Effector memory CD8-positive, alpha-beta T cell (primary cell): ENCODE measurements around the gene P4HA3.

Source experiments
- ATAC-seq: fragments of 150-1000 bp; cut with Tn5 transposase; replicated peaks from 2 replicates; pipeline ENCODE4 v1.10.0; 2021; ENCODE audit warnings: mild to moderate bottlenecking, moderate library complexity
- DNase-seq, 3 experiments: peaks; one replicate each; pipeline ENCODE4 v3.0.0; 2021
- H3K27ac Mint-ChIP-seq, 2 donors: one replicate each; pipeline ENCODE4 v1.8.0; 2022; ENCODE audit warnings: mild to moderate bottlenecking in 2 of 2, mixed read lengths in 2 of 2, moderate library complexity in 2 of 2
- H3K27me3 Mint-ChIP-seq, 2 donors: one replicate each; pipeline ENCODE4 v1.8.0; 2022; ENCODE audit warnings: mixed read lengths in 2 of 2
- H3K36me3 Mint-ChIP-seq: one replicate; pipeline ENCODE4 v1.8.0; 2022; ENCODE audit warnings: mild to moderate bottlenecking, moderate library complexity, mixed read lengths; ENCODE audit not compliant: insufficient read depth
- H3K4me1 Mint-ChIP-seq, 2 donors: one replicate each; pipeline ENCODE4 v1.8.0; 2022; ENCODE audit warnings: low read depth in 2 of 2, mixed read lengths in 2 of 2
- H3K4me3 Mint-ChIP-seq, 2 donors: one replicate each; pipeline ENCODE4 v1.8.0; 2022; ENCODE audit warnings: mild to moderate bottlenecking in 2 of 2, mixed read lengths in 2 of 2, moderate library complexity in 2 of 2
- H3K9me3 Mint-ChIP-seq, 2 donors: one replicate each; pipeline ENCODE4 v1.8.0; 2022; ENCODE audit warnings: mixed read lengths in 2 of 2

The P4HA3 gene

GRCh38 chr11:74299015-74299414, 12.4 kb downstream of the P4HA3 start:
- Mint-ChIP-seq H3K9me3 (no peaks in the 10 kb centered on the region), H3K4me1 (peaks cover 0 to 2% of the 10 kb centered on the region in 2 donors), H3K27ac (no peak overlapping the region), H3K4me3 (no peak overlapping the region), H3K27me3 (peaks cover 41 to 59% of the 10 kb centered on the region in 2 donors), H3K36me3 (no peaks in the 10 kb centered on the region)
- no peak for ATAC-seq
- DNase-seq, result no peak

- peaks cover 47 to 69% of the 10 kb centered on the region in 2 donors for H3K27me3 Mint-ChIP-seq
- H3K4me3 Mint-ChIP-seq, result no peak overlapping the region
- ATAC-seq, result no peak
- no peak overlapping the region for H3K27ac Mint-ChIP-seq
- peaks cover 0 to 2% of the 10 kb centered on the region in 2 donors for H3K4me1 Mint-ChIP-seq
- no peaks in the 10 kb centered on the region for H3K36me3 Mint-ChIP-seq
- no peaks in the 10 kb centered on the region for H3K9me3 Mint-ChIP-seq
- no peak for DNase-seq
Measured at GRCh38 chr11:74297484-74297883, 14.0 kb downstream of the P4HA3 start.

- peaks cover 43 to 61% of the 10 kb centered on the region in 2 donors for H3K27me3 Mint-ChIP-seq
- no peak overlapping the region for H3K27ac Mint-ChIP-seq
- ATAC-seq (no peak), DNase-seq (no peak)
- no peaks in the 10 kb centered on the region for H3K9me3 Mint-ChIP-seq
- H3K4me1 Mint-ChIP-seq, result no peaks in the 10 kb centered on the region
- no peak overlapping the region for H3K4me3 Mint-ChIP-seq
- H3K36me3 Mint-ChIP-seq, result no peaks in the 10 kb centered on the region
Measured at GRCh38 chr11:74288911-74289310, 22.5 kb downstream of the P4HA3 start.

DNA sequence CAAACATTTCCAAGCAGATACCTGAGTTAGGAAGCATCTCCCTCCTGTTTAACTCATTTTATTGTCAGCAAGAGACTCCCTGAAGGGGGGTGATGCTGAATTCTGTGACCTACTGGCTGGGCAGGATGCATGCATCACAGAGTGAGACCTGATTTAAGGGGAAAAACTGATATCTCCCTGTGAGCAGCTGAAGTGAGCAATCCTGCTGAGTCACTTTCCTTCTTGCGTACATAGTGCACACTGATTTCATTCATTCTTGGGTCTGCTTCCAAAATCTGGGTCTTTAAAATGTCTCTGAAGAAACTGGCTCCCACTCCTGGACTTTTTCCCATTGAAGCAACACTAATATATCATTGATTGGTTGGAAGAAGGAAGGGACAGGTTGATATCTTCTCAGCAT, 23.3 kb downstream of the P4HA3 start:
- no peak overlapping the region for H3K27ac Mint-ChIP-seq
- no peaks in the 10 kb centered on the region for H3K4me1 Mint-ChIP-seq
- ATAC-seq (no peak), DNase-seq (no peak)
- no peaks in the 10 kb centered on the region for H3K36me3 Mint-ChIP-seq
- peaks cover 38 to 54% of the 10 kb centered on the region in 2 donors for H3K27me3 Mint-ChIP-seq
- no peaks in the 10 kb centered on the region for H3K9me3 Mint-ChIP-seq
- H3K4me3 Mint-ChIP-seq, result no peak overlapping the region

DNA sequence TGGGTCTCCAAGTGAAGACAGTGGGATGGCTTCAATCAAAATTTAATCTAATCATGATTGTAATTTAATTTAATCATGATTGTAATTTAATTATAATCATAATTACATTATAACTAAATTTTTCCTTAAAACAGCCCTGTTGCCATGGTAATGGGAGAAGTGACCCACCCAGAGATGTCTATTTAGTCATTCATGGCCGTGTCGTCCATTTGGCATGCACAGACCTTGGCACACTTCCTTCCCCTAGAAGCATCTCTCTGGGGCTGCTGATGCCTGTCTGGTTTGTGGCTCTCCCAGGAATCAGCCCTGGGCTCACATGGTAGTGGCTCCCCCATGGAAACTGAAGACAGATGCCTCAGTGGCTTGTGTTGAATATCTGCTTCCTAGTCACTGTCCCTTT, 27.0 kb downstream of the P4HA3 start:
- H3K27me3 Mint-ChIP-seq, result peaks cover 19 to 32% of the 10 kb centered on the region in 2 donors
- DNase-seq (no peak), ATAC-seq (no peak)
- H3K4me1 Mint-ChIP-seq, result no peaks in the 10 kb centered on the region
- no peak overlapping the region for H3K27ac Mint-ChIP-seq
- H3K4me3 Mint-ChIP-seq, result no peak overlapping the region
- H3K9me3 Mint-ChIP-seq, result no peaks in the 10 kb centered on the region
- no peaks in the 10 kb centered on the region for H3K36me3 Mint-ChIP-seq

- H3K4me3 Mint-ChIP-seq, result no peak overlapping the region
- ATAC-seq (no peak), DNase-seq (no peak)
- no peak overlapping the region for H3K27ac Mint-ChIP-seq
- no peaks in the 10 kb centered on the region for H3K36me3 Mint-ChIP-seq
- peaks cover 19 to 32% of the 10 kb centered on the region in 2 donors for H3K27me3 Mint-ChIP-seq
- no peaks in the 10 kb centered on the region for H3K4me1 Mint-ChIP-seq
- H3K9me3 Mint-ChIP-seq, result no peaks in the 10 kb centered on the region
Measured at GRCh38 chr11:74283580-74284180, 27.8 kb downstream of the P4HA3 start.

DNA sequence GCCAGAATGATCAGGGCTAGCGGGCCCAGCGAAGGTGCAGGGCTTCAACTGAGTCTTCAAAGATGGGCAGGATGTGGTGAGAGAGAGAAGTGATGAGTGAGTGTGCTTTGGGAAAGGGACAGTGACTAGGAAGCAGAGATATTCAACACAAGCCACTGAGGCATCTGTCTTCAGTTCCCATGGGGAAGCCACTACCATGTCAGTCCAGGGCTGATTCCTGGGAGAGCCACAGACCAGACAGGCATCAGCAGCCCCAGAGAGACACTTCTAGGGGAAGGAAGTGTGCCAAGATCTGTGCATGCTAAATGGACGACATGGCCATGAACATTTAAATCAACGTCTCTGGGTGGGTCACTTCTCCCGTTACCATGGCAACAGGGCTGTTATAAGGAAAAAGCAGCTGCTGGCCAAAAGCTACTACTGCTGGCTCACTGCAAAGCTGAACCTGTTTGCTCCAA, 28.5 kb downstream of the P4HA3 start:
- peaks cover 23 to 27% of the 10 kb centered on the region in 2 donors for H3K27me3 Mint-ChIP-seq
- H3K9me3 Mint-ChIP-seq, result no peaks in the 10 kb centered on the region
- no peak for ATAC-seq
- no peaks in the 10 kb centered on the region for H3K36me3 Mint-ChIP-seq
- no peak for DNase-seq
- no peak overlapping the region for H3K27ac Mint-ChIP-seq
- no peak overlapping the region for H3K4me3 Mint-ChIP-seq
- no peaks in the 10 kb centered on the region for H3K4me1 Mint-ChIP-seq

- no peaks in the 10 kb centered on the region for H3K9me3 Mint-ChIP-seq
- H3K27ac Mint-ChIP-seq, result no peak overlapping the region
- H3K27me3 Mint-ChIP-seq, result peaks cover 23 to 30% of the 10 kb centered on the region in 2 donors
- H3K4me3 Mint-ChIP-seq, result no peak overlapping the region
- H3K4me1 Mint-ChIP-seq, result no peaks in the 10 kb centered on the region
- ATAC-seq (no peak), DNase-seq (no peak)
- H3K36me3 Mint-ChIP-seq, result no peaks in the 10 kb centered on the region
Measured at GRCh38 chr11:74282421-74282820, 29.0 kb downstream of the P4HA3 start.

DNA sequence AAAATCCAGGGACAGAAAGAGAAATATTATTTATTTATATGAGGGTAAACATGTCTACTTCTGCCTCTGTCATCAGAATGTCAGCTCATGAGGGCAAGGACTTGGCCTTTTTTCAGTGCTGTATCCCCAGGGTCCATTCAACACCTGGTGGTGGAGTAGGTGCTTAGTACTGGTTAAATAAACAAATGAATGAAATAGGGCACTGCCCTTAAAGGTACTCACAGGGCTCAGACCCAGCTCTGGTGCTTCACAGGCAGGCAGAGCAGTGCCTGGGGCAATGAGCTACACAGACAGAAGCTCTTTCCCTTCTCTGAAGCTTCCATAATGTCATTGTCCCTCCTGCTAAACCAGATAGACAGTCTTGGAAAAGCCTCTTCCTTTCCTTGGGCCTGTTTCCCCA, 30.9 kb downstream of the P4HA3 start:
- H3K4me1 Mint-ChIP-seq, result no peaks in the 10 kb centered on the region
- DNase-seq, result no peak
- no peak for ATAC-seq
- peaks cover 20 to 28% of the 10 kb centered on the region in 2 donors for H3K27me3 Mint-ChIP-seq
- H3K36me3 Mint-ChIP-seq, result no peaks in the 10 kb centered on the region
- no peak overlapping the region for H3K4me3 Mint-ChIP-seq
- H3K27ac Mint-ChIP-seq, result no peak overlapping the region
- H3K9me3 Mint-ChIP-seq, result no peaks in the 10 kb centered on the region

DNA sequence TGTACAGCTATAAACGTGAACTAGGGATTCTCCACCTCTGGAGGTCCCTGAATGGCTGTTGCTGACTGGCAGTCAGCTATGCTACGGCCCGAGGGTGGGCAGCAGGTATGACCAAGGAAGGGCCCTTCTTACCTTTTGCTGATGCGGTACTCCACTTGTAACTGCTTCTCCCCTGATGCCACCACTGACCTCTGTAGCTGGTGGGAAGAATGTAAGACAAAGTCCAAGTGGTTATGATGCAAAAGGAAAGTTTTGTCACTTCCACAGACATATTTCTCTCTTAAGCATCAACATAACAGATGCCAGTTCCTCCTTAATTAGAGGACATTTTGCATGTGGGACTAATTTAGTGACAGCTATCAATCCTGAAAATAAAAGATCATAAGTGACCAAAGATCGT, 32.2 kb downstream of the P4HA3 start:
- no peaks in the 10 kb centered on the region for H3K4me1 Mint-ChIP-seq
- peaks cover 28% of the 10 kb centered on the region in 2 donors for H3K27me3 Mint-ChIP-seq
- ATAC-seq (no peak), DNase-seq (no peak)
- H3K36me3 Mint-ChIP-seq, result no peaks in the 10 kb centered on the region
- H3K4me3 Mint-ChIP-seq, result no peak overlapping the region
- no peak overlapping the region for H3K27ac Mint-ChIP-seq
- H3K9me3 Mint-ChIP-seq, result no peaks in the 10 kb centered on the region

DNA sequence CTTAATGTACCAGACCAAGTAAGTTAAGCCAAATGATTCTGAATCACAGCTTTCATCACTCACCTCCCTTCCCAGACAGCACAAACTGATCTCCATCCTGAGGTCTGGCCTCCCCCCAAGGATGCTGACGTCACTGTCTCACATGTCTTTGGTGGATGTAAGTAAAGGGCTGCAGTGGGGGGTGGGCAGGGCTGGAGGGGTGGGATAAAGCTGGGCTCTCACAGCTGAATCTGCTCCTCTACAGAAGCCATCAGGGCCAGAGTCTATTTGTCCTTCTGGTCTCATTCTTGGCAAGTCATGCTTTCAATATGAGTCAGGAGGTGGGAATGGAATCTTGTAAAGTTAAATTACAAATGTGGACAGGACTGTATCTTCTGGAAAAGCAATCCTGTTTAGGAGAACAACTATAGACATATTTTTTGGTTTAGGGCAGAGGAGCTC, 32.7 kb downstream of the P4HA3 start:
- no peaks in the 10 kb centered on the region for H3K36me3 Mint-ChIP-seq
- ATAC-seq (no peak), DNase-seq (no peak)
- no peaks in the 10 kb centered on the region for H3K9me3 Mint-ChIP-seq
- no peaks in the 10 kb centered on the region for H3K4me1 Mint-ChIP-seq
- H3K27me3 Mint-ChIP-seq, result peaks cover 28% of the 10 kb centered on the region in 2 donors
- no peak overlapping the region for H3K4me3 Mint-ChIP-seq
- no peak overlapping the region for H3K27ac Mint-ChIP-seq

DNA sequence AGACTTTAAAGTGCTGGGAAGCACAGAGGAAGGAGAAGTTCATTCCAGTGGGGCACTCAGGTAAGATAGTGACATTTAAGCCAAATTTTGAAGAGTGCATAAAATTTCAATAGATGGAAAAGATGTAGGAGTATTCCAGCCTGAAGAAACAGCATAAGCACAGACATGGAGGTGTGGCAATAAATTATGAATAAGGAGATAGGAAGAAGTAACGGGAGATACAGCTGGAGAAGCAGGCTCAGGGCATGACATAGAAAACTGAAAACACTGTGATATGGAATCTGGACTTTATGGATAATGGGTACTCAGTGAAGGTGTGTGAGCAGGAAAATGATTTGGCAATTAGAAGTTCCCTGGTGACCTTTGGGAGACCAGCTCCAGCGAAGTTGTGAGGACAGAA, 33.3 kb downstream of the P4HA3 start:
- Mint-ChIP-seq H3K36me3 (no peaks in the 10 kb centered on the region), H3K4me1 (no peaks in the 10 kb centered on the region), H3K27ac (no peak overlapping the region), H3K9me3 (no peaks in the 10 kb centered on the region), H3K27me3 (peaks cover 31 to 32% of the 10 kb centered on the region in 2 donors), H3K4me3 (no peak overlapping the region)
- DNase-seq (no peak), ATAC-seq (no peak)

DNA sequence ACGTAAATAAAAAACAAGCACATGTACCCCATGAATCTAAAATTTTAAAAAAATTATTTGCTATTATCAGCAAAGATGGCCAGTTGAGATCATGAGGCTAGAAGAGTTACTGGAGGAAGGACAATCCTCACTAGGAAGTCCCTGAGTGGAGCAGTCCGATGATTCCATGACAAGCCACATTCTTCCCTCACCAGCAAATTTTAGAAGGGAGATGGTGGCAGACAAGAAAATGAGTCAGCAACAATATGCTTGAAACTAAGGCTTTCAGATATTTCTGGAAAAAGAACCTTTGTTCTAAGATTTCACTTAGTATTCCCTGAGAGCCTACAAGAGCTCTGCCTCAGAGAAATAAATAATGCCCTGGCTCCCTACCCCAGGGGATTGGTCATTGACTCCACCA, 34.9 kb downstream of the P4HA3 start:
- Mint-ChIP-seq H3K4me1 (no peaks in the 10 kb centered on the region), H3K36me3 (no peaks in the 10 kb centered on the region), H3K27ac (no peak overlapping the region), H3K27me3 (peaks cover 46 to 47% of the 10 kb centered on the region in 2 donors), H3K9me3 (no peaks in the 10 kb centered on the region), H3K4me3 (no peak overlapping the region)
- no peak for ATAC-seq
- no peak for DNase-seq

DNA sequence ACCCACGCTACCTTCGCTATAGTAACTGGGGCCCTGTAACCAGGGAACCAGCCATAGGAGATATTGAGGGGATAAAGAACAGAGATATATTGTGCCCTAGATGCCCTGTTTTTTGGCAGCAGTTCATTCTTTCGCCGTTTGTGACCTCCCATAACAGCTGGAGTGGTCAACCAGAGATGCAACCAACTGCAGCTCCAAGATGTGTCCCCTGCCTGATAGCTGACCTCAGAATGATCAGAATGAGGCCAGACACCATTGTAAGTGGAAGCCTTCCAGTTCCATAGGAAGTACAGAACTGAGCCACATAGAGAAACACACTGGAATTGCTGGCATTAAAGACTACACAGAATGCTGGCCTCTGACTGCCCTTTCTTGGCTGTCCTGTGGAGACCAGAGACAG, 39.2 kb downstream of the P4HA3 start:
- no peak for ATAC-seq

More for the DNA sequence above, 39.2 kb downstream of the P4HA3 start:
- no peak for DNase-seq
- Mint-ChIP-seq H3K4me3 (no peak overlapping the region), H3K4me1 (peaks cover 4 to 6% of the 10 kb centered on the region in 2 donors), H3K36me3 (no peaks in the 10 kb centered on the region), H3K9me3 (no peaks in the 10 kb centered on the region), H3K27me3 (peaks cover 56 to 68% of the 10 kb centered on the region in 2 donors), H3K27ac (no peak overlapping the region)
